Testis (tissue), 2 donors: Measurements from ENCODE around the gene SEMA3E.

Source experiments
- CTCF ChIP-seq, 3 experiments: fragments of 450-650 bp in 2 of 3; fragments of 200-600 bp in 1 of 3; sonication (generic) in 1 of 3; IDR thresholded peaks; one replicate each; pipeline ENCODE4 v1.5.1; 2016 to 2019; ENCODE audit warnings: antibody characterized with exemption in 3 of 3, mild to moderate bottlenecking in 2 of 3, moderate library complexity in 1 of 3
- POLR2A ChIP-seq: fragments of 450-650 bp; IDR thresholded peaks from one replicate; pipeline ENCODE4 v1.6.1; 2017; ENCODE audit warnings: antibody characterized with exemption, mild to moderate bottlenecking, moderate library complexity

- TF ChIP-seq CTCF (IDR thresholded peaks at IDR 0.05) (no peak), POLR2A (no peak)
Observed at GRCh38 chr7:83550100-83550499, 98.8 kb downstream of the SEMA3E start.
